SJCRH30 (cell line): Measurements from ENCODE around the gene BHLHE23. TPM values are rescaled to one million over a fixed set of nuclear protein-coding genes. Genes with fewer than 3 reads are reported as not detected.

Experiments
- DNase-seq, 2 experiments: peaks; one replicate each; pipeline ENCODE4 v3.0.0-alpha.2; 2015 to 2020
- H3K27ac ChIP-seq: fragments of 250-450 bp; sonication (Bioruptor Pico); 2 replicates; pipeline ENCODE4 v1.5.1; 2020; ENCODE audit warnings: mild to moderate bottlenecking, moderate library complexity
- H3K27me3 ChIP-seq: fragments of 250-450 bp; sonication (Bioruptor Pico); 2 replicates; pipeline ENCODE4 v1.5.1; 2020; ENCODE audit warnings: mild to moderate bottlenecking, moderate library complexity
- H3K36me3 ChIP-seq: fragments of 250-450 bp; sonication (Bioruptor Pico); 2 replicates; pipeline ENCODE4 v1.5.1; 2020; ENCODE audit warnings: mild to moderate bottlenecking, moderate library complexity
- H3K4me1 ChIP-seq: fragments of 250-450 bp; sonication (Bioruptor Pico); 2 replicates; pipeline ENCODE4 v1.5.1; 2020; ENCODE audit warnings: mild to moderate bottlenecking, moderate library complexity
- H3K4me3 ChIP-seq: fragments of 250-450 bp; sonication (Bioruptor Pico); 2 replicates; pipeline ENCODE4 v1.5.1; 2020; ENCODE audit warnings: mild to moderate bottlenecking, moderate library complexity
- H3K9me3 ChIP-seq: fragments of 250-450 bp; sonication (Bioruptor Pico); replicated peaks from 2 replicates; pipeline ENCODE4 v1.5.1; 2020; ENCODE audit warnings: mild to moderate bottlenecking, moderate library complexity
- total RNA-seq: library from RNA; depleted of rRNA; stranded (reverse); fragments of >200 nt; shearing (Covaris generic); gene quantifications from 2 replicates; pipeline ENCODE4 v1.2.3, GENCODE V29; 2014

BHLHE23 gene
- total RNA-seq, 1 experiment from 2014 or later: not detected

DNA sequence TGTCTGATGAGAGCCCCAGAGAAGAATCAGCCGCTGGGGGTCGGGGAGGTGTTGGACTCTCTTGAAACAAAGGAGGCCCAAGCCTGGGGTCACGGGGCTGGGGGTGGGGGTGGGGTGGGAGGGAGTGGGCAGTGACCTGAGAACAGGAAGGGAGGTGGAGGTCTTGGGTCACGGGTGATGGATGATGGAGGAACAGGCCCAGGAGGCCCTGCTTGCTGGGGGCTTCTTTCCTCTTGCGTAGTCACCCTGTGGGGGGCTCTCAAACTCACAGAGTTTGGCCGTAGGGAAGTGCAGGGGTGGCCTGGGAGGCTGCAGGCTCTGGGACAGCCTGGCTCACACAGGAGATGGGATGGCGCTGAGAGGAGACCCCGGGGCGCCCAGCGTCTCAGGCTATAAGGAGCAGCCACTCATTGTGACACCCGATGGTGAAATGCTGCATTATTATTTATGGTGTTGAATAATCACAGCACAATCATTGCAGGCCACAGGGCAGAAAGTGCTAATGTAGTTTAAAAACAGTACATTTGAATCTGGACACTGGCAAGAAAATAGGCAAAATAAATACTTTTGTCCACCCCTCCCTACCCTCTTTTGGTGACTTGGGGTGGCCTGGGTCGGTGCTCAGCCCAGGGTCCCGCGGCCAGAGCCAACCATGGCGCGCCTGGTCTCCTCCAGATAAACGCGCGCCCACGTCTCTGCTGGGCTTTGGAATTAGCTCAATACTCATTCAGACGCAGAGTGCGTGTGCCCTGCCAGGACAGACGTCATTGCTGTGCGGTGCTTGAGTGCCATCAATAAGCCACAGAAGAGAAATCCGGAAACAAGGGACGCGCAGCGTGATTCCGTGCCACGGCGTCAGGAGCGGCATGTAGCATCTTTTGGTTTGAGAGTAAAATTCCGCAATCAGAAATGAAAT, 27.3 kb upstream of the BHLHE23 start:
- no peak overlapping the region for H3K27ac ChIP-seq
- H3K4me1 ChIP-seq: no peaks in the 10 kb centered on the region
- no peak overlapping the region for H3K4me3 ChIP-seq
- H3K27me3 ChIP-seq: peaks cover 36% of the 10 kb centered on the region
- no peaks in the 10 kb centered on the region for H3K9me3 ChIP-seq
- no peak for DNase-seq
- no peaks in the 10 kb centered on the region for H3K36me3 ChIP-seq

DNA sequence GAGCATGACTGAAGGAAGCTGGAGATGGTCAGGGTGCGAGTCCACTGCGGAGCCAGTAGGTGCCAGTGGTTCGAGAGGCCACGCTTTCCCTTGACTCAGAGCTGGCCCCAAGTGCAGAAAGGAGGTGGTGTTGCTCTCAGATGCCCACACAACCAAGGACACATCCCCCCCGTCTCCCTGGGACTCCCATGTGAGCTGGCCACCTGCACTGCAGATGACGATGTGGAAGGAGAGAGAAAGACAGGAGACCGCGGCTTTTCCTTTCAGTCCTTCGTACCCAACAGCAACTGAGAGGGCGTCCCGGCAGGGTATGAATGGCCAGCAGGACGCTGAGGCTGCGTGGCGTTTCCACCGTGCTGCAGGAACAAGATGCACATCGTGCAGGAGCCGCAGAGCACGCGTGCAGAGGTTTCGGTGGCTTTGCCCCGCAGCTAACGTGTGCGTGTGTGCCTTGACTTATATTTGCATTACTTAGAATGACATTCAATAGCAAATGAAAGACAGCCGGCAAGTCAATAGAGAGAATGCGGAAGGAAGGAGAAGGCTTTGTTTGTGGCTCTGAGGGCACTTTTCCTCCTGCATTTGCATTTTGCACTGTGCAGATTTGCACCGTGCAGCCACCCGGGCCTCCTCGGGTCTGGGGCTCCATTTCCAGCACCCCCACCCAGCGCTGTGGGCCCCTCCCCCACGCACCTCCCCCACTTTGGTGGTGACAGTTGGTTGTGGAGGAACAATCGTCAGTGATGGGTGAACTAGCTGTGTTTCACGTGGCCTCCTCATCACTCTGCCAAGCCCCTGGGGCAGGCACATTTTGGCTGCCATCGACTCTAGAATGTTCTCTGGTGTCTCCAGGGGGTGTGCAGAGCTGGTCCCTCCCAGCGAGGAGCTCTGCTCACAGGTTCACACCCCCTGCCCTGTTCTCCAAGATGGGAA, 26.4 kb upstream of the BHLHE23 start:
- DNase-seq: no peak

DNA sequence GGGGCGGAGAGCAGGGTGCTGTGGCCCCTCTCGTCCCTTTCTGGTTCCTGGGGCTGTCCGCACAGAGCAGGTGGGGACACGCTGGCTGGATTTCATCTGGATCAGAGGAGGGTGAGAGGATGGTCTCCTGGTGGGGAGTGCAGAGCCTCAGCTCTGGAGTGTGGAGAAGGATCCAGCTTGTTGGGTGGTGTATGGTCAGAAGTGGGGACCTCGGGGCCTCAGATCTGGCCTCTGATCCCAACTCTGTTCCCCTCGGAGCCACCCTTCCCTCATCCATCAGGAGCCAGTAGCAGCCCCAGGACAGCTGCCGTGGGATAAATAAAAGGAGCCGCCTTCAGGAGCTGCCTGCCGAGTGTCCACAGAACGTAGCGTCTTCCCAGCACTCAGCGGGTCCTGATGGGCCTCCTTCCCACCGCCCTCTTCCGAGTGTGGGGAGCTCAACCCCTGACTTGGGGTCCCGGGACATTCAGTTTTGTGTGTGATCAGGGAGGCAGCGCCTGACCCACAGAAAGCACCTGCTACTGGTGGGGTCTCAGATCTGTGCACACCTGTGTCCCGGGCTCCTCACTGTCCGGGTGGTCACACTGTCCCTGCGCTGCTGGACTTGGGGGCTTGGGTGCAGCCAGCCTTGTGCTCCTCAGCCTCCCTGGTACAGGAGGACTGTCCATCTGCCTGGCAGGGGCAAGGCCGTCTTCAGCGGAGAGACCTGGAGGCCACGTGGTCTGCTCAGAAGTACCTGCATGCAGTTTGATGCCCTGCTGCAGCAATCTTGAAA, 25.4 kb upstream of the BHLHE23 start:
- H3K9me3 ChIP-seq: no peaks in the 10 kb centered on the region

More for the DNA sequence above, 26.4 kb upstream of the BHLHE23 start:
- H3K27ac ChIP-seq: no peak overlapping the region
- H3K27me3 ChIP-seq: peaks cover 36% of the 10 kb centered on the region
- no peak overlapping the region for H3K4me3 ChIP-seq
- H3K9me3 ChIP-seq: no peaks in the 10 kb centered on the region
- no peaks in the 10 kb centered on the region for H3K4me1 ChIP-seq
- no peaks in the 10 kb centered on the region for H3K36me3 ChIP-seq

DNA sequence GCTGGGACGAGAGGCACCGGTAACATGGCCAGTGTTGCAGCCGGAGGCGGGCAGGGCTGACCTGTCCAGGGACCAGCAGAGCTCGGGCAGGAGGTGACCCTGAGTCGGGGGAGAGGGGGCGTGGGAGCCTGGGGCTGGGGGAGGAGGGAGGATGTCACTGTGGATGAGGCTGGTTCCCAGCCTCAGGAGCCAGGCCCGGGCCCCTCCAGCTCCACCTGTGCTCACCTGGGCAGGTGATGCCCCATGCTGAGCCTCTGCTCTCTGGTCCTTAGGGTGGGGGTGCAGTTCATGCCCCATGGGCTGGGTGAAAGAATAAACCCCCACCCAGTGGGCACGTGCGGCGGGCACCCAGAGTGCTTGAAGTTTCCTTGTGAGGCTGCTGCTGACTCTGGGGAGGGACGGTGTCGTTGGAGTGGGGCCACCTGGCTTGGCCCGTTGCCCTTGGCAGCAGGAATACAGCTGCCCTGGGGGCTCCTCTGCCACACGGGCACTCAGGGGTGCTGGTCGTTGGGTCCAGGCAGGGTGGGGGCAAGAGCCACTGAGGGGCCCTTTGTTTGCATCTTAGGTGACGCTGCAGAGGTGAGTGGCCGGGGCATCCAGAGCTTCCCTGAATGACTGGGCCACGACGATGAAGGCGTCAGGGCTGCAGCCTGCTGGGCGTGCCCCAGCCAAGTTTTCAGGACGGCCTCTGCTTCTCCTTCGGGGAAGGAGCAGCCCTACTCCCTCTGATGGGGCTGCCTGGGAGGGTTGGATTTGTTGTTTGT, 24.7 kb upstream of the BHLHE23 start:
- Histone ChIP-seq H3K27ac (no peak overlapping the region), H3K4me1 (no peaks in the 10 kb centered on the region; the same call in 1 of the 2 replicates), H3K4me3 (no peak overlapping the region), H3K36me3 (no peaks in the 10 kb centered on the region), H3K9me3 (no peaks in the 10 kb centered on the region), H3K27me3 (peaks cover 42% of the 10 kb centered on the region)
- DNase-seq: no peak

More for the DNA sequence above, 25.4 kb upstream of the BHLHE23 start:
- Histone ChIP-seq H3K27me3 (peaks cover 41% of the 10 kb centered on the region), H3K4me1 (no peaks in the 10 kb centered on the region), H3K36me3 (no peaks in the 10 kb centered on the region), H3K27ac (no peak overlapping the region), H3K4me3 (no peak overlapping the region)
- no peak for DNase-seq

DNA sequence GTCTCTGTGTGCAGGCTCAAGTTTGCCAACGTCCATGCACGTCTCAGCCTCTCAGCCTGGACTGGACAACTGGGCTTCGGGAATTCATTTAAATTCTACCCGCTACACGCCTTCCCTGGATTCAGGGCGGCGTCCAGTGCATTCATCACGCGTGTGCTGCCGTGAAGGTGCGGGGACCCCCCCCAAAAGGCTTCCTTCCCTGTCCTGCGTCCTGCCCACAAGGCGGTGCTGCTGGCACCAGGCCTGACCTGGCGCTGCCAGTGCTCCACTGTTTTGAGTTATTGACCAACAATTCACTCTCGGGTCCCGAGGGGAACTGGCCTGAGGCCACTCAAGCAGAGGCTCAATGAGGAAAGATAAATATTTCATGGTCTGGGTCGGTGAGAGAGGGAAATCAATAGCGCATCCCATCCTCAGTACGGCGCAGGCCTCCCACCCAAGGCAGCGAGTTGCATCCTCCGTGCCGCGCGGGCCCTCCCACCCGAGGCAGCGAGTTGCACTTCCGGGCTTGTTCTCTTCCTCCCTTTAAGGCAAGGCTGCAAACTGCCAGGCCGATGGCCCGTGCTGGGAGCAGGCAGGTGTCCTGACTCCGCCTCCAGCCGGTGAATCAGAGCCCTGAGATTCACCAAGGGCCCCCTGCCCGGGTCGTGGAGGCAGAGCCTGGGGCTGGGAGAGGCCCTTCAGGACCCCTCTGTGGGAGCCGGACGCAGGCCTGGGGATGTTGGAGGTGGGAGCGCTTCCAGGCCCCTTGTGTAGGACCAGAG, 22.8 kb upstream of the BHLHE23 start:
- H3K27ac ChIP-seq: no peak overlapping the region
- H3K9me3 ChIP-seq: no peaks in the 10 kb centered on the region
- no peaks in the 10 kb centered on the region for H3K36me3 ChIP-seq
- H3K27me3 ChIP-seq: peaks cover 48% of the 10 kb centered on the region
- DNase-seq: no peak
- no peak overlapping the region for H3K4me3 ChIP-seq
- no peaks in the 10 kb centered on the region; the same call in 1 of the 2 replicates for H3K4me1 ChIP-seq

DNA sequence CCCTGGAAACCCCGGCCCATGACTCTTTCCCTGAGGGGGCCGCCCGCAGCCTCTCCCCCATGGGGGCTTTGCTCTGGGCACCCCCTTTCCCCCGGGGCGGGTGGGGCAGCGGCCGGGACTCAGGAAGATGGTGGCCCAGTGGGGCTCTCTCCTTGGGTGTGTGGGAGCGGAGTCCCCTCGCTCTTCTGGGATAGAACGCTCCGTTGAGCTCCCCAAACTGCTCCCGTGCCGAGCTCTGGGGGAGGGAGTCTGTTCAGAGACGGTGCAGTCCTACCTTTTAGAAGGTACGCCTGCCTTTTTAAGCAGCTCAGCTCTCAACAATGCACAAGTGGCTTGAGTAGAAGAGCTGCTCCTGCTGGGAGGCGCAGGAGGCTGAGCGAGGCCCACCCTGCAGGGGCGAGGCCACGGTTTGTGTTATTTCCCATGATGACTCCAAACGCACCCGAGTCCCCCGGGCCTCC, 21.7 kb upstream of the BHLHE23 start:
- Histone ChIP-seq H3K4me1 (no peaks in the 10 kb centered on the region; the same call in 1 of the 2 replicates), H3K27me3 (peaks cover 59% of the 10 kb centered on the region), H3K9me3 (no peaks in the 10 kb centered on the region), H3K4me3 (no peak overlapping the region), H3K27ac (no peak overlapping the region), H3K36me3 (no peaks in the 10 kb centered on the region)
- DNase-seq: no peak

DNA sequence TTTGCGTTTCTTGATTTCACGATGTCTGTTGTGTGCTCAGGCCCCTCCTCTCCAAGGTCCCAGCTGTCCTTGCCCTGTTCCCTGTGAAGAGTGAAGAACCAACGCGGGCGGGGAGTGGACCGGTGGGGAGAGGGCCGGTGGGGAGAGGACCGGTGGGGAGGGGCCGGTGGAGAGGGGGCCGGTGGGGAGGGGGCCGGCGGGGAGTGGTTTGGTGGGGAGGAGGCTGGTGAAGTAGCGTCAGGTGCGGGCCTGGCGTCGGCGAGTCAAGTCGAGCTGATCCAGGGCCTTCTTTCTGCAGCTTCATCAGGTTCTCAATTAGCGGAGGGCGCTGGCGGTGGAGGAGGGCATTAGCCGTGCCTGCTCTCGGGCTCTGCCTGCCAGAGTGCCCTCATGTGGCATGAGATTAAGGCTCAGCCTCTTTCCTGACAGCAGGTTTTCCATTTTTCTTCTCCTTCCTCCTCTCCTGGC, 21.2 kb upstream of the BHLHE23 start:
- no peak for DNase-seq
- Histone ChIP-seq H3K9me3 (no peaks in the 10 kb centered on the region), H3K4me1 (no peaks in the 10 kb centered on the region; the same call in 1 of the 2 replicates), H3K27ac (no peak overlapping the region), H3K4me3 (no peak overlapping the region), H3K27me3 (peaks cover 60% of the 10 kb centered on the region), H3K36me3 (no peaks in the 10 kb centered on the region)

DNA sequence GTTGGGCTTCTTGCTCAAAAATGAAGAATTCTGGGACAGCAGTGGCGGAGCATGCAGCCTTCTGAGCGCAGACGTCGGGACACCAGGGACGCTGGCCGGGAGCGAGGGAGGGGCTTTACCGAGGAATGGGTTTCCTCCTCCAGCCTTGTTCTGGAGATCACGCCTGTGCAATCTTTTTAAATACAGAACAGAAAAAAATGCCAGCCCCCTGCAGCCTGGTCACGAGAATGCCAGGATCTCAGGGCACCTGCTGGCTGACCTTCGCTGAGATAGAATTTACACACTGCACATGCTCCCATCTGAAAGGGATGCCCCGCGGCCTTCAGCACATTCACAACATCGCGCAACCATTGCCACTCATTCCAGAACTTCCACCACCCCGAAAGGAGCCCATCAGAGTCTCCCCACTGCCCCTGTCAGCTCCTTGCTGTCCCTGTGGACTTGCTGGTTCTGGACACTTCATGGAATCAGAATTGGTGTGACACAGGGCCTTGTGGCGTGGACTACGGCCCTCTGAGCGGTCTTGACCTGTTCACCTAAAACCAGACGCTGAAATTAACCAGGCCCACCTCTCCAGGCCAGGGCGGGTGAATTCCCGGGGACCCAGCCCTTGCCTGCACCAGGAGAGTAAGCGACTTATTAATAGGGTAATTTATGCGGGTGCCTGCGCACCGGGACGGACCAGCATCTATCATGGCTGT, 20.6 kb upstream of the BHLHE23 start:
- Histone ChIP-seq H3K27me3 (peaks cover 60% of the 10 kb centered on the region), H3K4me3 (no peak overlapping the region), H3K4me1 (no peaks in the 10 kb centered on the region; the same call in 1 of the 2 replicates), H3K27ac (no peak overlapping the region), H3K36me3 (no peaks in the 10 kb centered on the region), H3K9me3 (no peaks in the 10 kb centered on the region)
- DNase-seq: no peak

DNA sequence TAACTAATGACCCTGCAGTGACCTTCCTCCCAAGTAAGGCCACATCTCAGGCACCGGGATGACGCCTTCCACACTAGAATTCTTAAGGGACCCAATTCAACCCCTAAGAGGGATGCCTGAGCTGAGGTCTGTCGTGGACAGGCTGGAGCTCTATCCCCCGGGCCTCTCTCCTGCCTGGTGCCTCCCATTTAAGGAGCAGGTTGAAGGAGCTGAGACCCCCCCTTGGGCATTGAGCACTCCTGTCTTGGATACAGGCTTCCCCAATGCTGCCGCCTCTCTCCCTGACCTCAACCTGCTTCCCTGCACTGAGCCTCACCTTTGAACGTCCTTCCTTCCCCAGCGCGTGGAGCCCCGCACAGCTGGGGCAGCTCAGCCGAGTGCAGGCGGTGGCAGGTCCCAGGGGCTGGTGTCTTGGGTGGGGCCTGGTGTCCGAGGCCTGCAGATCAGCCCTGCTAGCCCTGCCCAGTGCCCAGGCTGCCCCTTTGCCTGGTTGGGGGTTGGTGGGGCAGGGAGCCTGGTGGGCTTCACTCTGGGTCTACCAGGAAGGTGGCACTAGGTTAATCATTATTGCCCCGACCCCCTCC, 19.9 kb upstream of the BHLHE23 start:
- Histone ChIP-seq H3K27me3 (peaks cover 65% of the 10 kb centered on the region), H3K4me3 (no peak overlapping the region), H3K4me1 (no peaks in the 10 kb centered on the region; the same call in 1 of the 2 replicates), H3K9me3 (no peaks in the 10 kb centered on the region), H3K27ac (no peak overlapping the region), H3K36me3 (no peaks in the 10 kb centered on the region)
- no peak for DNase-seq

DNA sequence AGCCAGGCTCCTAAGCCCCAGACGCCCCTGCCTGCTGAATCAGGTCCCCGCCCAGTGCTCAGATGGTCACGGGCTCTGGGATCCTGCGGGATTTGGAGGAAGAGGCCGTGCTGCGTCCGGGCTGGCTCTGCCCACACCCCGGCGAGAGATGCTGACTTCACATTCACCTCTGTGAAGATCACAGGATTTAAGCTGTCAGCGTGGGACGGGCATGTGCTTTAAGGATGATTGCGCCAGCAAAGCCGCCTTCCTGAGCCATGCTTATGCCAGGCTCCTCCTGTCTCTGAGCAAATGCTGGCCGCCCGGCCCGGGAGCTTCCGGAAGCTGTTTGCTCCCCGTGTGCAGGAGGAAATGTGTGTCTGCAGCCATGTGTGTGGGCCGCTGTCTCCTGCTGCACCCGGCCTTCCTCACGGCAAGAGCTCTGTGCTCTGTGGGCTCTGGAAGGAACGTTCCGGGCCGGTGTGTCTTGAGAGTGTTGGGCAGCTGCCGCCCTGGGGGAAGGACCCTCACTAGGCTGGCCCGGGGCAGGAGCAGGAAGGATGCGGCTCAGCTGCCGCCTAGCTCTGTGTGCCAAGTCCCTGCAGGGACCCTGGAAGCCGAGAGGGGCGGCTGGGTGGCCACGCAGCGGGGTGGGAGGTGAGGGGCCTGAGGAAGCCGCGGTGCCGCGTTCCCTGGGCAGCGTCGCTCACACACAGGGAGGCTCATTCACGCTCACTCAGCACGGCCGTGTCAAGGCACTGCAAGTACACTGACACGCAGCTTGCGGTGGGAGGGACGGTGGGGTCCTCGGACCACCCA, 19.0 kb upstream of the BHLHE23 start:
- H3K27ac ChIP-seq: no peak overlapping the region
- peak overlapping the region; percentile 52 for H3K4me3 ChIP-seq
- DNase-seq: peak; percentile 67 to 73
- H3K27me3 ChIP-seq: peaks cover 62% of the 10 kb centered on the region
- no peaks in the 10 kb centered on the region; the same call in 1 of the 2 replicates for H3K4me1 ChIP-seq
- no peaks in the 10 kb centered on the region for H3K9me3 ChIP-seq
- no peaks in the 10 kb centered on the region for H3K36me3 ChIP-seq

DNA sequence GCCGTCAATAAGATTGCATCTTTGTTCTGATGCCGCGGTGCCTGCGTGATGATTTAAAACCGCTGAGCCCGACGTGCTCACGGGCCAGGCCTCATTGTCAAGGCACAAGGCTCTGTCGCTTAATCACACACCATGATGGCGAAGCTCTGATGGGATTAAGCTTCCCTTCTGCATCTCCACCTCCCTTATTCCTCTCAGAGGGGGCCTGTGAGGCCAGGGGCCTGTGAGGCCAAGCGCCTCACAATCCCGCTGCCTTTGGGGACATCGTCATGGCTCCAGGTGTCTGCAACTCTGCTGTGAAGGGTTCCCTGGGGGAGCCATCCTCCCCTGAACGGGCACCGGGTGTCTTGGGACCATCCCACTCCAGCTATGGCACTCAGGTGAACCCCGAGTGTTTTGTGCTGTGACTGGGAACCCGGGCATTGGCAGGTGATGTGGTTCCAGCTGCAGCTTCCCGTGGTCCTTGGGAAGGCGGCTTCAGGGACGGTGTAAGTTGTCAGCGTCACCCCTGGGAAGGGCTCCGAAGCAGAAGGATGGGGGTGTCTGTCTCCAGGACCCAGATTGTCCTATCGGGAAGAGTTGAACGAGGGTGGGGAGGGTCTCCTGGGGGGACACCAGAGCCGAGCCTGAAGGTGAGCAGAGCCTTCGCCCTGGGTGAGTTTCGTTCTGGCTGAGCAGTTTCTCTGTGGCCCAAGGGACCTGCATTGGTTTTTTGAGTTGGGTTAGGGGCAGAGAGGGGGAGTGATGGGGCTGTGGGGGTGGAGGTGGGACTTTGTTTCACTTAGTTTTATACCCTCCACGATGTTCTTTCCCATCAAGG, 18.0 kb upstream of the BHLHE23 start:
- Histone ChIP-seq H3K4me3 (no peak overlapping the region; the same call in 1 of the 2 replicates), H3K9me3 (no peaks in the 10 kb centered on the region), H3K27ac (no peak overlapping the region), H3K27me3 (peaks cover 57% of the 10 kb centered on the region), H3K4me1 (no peaks in the 10 kb centered on the region; the same call in 1 of the 2 replicates), H3K36me3 (no peaks in the 10 kb centered on the region)
- DNase-seq: no peak
